GM21576 (cell line): Measurements from ENCODE around the gene NMUR1.
A peak's percentile ranks its signal among the peaks of the same experiment; 100 is the strongest.

ENCODE experiments used
- ATAC-seq: cut with Tn5 transposase; IDR thresholded peaks from one replicate; pipeline ENCODE4 v1.9.1; 2021; ENCODE audit warnings: mild to moderate bottlenecking, moderate library complexity; ENCODE audit not compliant: unreplicated experiment

NMUR1 gene

GRCh38 chr2:231488331-231488730, 41.9 kb downstream of the NMUR1 start:
- no peak for ATAC-seq

- no peak for ATAC-seq
Measured at GRCh38 chr2:231486851-231487596, 43.2 kb downstream of the NMUR1 start.

DNA sequence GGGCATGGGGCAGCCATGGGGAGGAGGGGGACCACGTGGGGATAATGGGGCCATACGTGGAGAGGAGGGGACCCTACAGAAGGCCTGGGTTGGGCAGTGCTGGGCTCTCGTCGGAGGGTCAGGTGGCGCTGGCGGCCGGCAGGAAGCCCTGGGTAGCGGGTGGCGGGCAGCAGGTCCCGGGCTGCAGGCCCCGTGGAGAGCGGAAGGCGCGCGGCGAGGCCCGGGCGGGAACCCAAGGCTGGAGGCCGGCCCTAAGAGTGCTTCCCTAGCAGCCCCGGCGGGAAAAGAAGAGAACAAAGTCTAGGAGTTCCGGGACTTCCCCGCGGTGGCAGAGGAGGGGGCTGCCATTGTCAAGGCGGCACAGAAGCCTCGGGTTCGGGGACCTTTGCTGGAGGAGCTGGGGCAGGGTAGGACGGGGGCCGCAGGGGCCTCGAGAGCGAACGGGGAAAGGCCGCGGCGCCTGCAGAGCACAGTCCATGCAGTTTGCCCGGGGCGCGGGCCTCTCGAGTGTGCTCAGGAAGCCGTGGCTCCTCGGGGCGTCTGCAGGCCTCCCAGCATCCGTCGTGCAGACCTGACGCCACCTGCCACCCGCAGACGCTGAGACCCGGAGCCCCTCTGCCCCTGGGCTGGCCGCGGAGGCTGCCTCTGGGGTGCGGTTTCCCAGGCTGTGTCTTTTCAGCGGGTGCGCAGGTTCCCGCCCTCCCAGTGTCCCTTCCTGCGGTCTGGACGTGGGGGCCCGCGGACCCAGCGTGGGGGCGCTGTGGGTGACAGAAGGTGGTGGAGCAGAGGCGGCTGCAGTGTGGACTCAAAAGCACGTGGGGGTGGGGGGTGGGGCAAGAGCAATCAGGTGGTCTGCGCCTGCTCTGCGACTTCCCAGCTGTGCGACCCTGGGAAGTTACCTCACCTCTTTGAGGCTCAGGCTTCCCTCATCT, 46.6 kb downstream of the NMUR1 start:
- peak; percentile 15 for ATAC-seq

GRCh38 chr2:231482806-231483391, 47.3 kb downstream of the NMUR1 start:
- peak; percentile 72 for ATAC-seq

- ATAC-seq: no peak
Measured at GRCh38 chr2:231480781-231481180, 49.5 kb downstream of the NMUR1 start.

DNA sequence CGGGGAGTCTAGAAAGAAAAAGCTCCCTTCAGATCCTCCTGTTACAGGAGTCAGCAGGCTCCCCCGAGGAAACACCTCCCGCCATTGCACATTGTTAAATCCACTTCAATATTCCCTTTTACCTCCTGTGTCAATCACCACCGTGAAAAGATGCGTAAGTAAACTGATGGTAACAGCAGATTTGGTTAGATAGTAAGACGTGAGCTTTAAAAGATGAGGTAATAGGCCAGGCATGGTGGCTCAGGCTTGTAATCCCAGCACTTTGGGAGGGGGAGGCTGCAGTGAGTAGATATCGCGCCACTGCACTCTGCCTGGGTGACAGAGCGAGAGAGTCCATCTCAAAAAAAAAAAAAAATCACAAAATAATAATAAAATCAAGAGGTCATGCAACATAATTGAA, 50.8 kb downstream of the NMUR1 start:
- no peak for ATAC-seq

- no peak for ATAC-seq
Measured at GRCh38 chr2:231476920-231477319, 53.3 kb downstream of the NMUR1 start.

GRCh38 chr2:231475965-231476364, 54.3 kb downstream of the NMUR1 start:
- no peak for ATAC-seq
